Ishikawa (cell line): ENCODE measurements around the gene VN1R2.
"Not testable (repeated sequence)": the region's sequence is repeated elsewhere in the genome, so short reads cannot be mapped to it uniquely, and the experiment has no call there.

ENCODE experiments used
- CEBPB ChIP-seq: IDR thresholded peaks from 2 replicates; pipeline ENCODE4 v1.6.1; 2012
- CREB1 ChIP-seq: IDR thresholded peaks from 2 replicates; pipeline ENCODE4 v1.6.1; 2012; ENCODE audit warnings: low read depth
- EGR1 ChIP-seq: IDR thresholded peaks from 2 replicates; pipeline ENCODE4 v1.6.1; 2012
- EP300 ChIP-seq: IDR thresholded peaks from 2 replicates; pipeline ENCODE4 v1.6.1; 2012; ENCODE audit warnings: borderline replicate concordance
- FOXM1 ChIP-seq: IDR thresholded peaks from 2 replicates; pipeline ENCODE4 v1.6.1; 2012; ENCODE audit warnings: low read depth, borderline replicate concordance
- NFIC ChIP-seq: IDR thresholded peaks from 2 replicates; pipeline ENCODE4 v1.6.1; 2012
- RAD21 ChIP-seq: IDR thresholded peaks from 2 replicates; pipeline ENCODE4 v1.6.1; 2012; ENCODE audit warnings: low read depth
- REST ChIP-seq: IDR thresholded peaks from 2 replicates; pipeline ENCODE4 v1.6.1; 2012; ENCODE audit warnings: low read depth, mild to moderate bottlenecking
- TAF1 ChIP-seq: IDR thresholded peaks from 2 replicates; pipeline ENCODE4 v1.6.1; 2012; ENCODE audit warnings: low read depth, mild to moderate bottlenecking
- TCF12 ChIP-seq: IDR thresholded peaks from 2 replicates; pipeline ENCODE4 v1.6.1; 2012; ENCODE audit warnings: low read depth
- TEAD4 ChIP-seq: IDR thresholded peaks from 2 replicates; pipeline ENCODE4 v1.6.1; 2012
- USF1 ChIP-seq: IDR thresholded peaks from 2 replicates; pipeline ENCODE4 v1.6.1; 2012
- YY1 ChIP-seq: IDR thresholded peaks from 2 replicates; pipeline ENCODE4 v1.6.1; 2012; ENCODE audit warnings: low read depth
- ZBTB7A ChIP-seq: IDR thresholded peaks from 2 replicates; pipeline ENCODE4 v1.6.1; 2012; ENCODE audit warnings: low read depth
- TF ChIP-seq, protein P1 (sequence below): IDR thresholded peaks from 2 replicates; pipeline ENCODE4 v1.6.1; 2012

The VN1R2 gene

GRCh38 chr19:53254411-53255341 lies 3.4 kb upstream of the VN1R2 start, which contains the start of gene ZNF677:
TSS of gene ZNF677 (minus strand) at chr19:53254873. CDS start at chr19:53251550, 3,323 bp downstream.
- no peak for TF ChIP-seq NFIC
- TF ChIP-seq USF1: no peak
- no peak for TF ChIP-seq TEAD4
- TF ChIP-seq, protein P1, sequence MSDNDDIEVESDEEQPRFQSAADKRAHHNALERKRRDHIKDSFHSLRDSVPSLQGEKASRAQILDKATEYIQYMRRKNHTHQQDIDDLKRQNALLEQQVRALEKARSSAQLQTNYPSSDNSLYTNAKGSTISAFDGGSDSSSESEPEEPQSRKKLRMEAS: no peak
- no peak for TF ChIP-seq YY1
- no peak for TF ChIP-seq CREB1
- no peak for TF ChIP-seq ZBTB7A
- TF ChIP-seq EP300: no peak
- TF ChIP-seq TCF12: no peak
- TF ChIP-seq FOXM1: no peak

GRCh38 chr19:53267623-53268022 lies 9.5 kb downstream of the VN1R2 start, which contains the start of gene VN1R4:
TSS of gene VN1R4 (minus strand) at chr19:53267723. CDS start at chr19:53267665, 58 bp downstream.
- not testable (repeated sequence) for TF ChIP-seq TAF1, REST, TEAD4

- TF ChIP-seq EGR1 (no peak), NFIC (no peak), ZBTB7A (no peak), TAF1 (no peak), FOXM1 (no peak), EP300 (no peak), RAD21 (no peak), USF1 (no peak), YY1 (no peak), CREB1 (no peak), TCF12 (no peak), CEBPB (no peak), REST (no peak), TEAD4 (no peak)
- TF ChIP-seq, protein P1: no peak
Measured at GRCh38 chr19:53272044-53272443, 14.0 kb downstream of the VN1R2 start.

DNA sequence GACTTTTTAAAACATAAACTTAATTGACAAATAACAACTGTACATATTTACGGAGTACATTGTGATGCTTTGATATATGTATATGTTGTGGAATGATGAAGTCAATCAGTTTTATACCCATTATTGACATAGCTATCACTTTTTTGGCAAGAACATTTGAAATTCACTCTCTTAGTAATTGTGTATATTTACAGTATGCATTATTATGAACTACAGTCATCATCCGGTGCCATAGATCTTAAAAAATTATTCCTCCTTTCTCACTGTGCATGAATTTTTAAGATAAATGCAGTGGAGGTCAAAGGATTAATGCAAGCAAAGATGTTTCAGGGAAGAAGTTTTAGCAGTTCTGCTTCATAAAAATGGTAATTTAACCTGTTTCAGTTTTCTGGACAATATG lies 17.4 kb downstream of the VN1R2 start:
- no peak for TF ChIP-seq TCF12
- no peak for TF ChIP-seq EGR1
- no peak for TF ChIP-seq CEBPB
- no peak for TF ChIP-seq EP300
- no peak for TF ChIP-seq CREB1
- no peak for TF ChIP-seq NFIC
- no peak for TF ChIP-seq USF1
- no peak for TF ChIP-seq YY1

GRCh38 chr19:53285087-53285486 lies 27.0 kb downstream of the VN1R2 start:
- no peak for TF ChIP-seq EP300
- no peak for TF ChIP-seq TEAD4
- no peak for TF ChIP-seq TCF12
- no peak for TF ChIP-seq RAD21
- no peak for TF ChIP-seq YY1
- no peak for TF ChIP-seq CEBPB
- no peak for TF ChIP-seq ZBTB7A
- TF ChIP-seq, protein P1: no peak
- no peak for TF ChIP-seq NFIC
- TF ChIP-seq TAF1: no peak
- TF ChIP-seq REST: no peak
- no peak for TF ChIP-seq CREB1
- TF ChIP-seq USF1: no peak
- TF ChIP-seq FOXM1: no peak
- TF ChIP-seq EGR1: no peak
